Trophoblast cell (in vitro differentiated cells and primary cell): Measurements from ENCODE around the gene SERGEF.

ENCODE experiments used
- DNase-seq, 2 donors: peaks; one replicate each; pipeline ENCODE4 v3.0.0-alpha.2; 2016
- H2AFZ ChIP-seq: 2 replicates; pipeline ENCODE4 v1.6.1; 2013; ENCODE audit warnings: low read length, moderate library complexity, mild to moderate bottlenecking; ENCODE audit not compliant: insufficient read depth, poor library complexity
- H2AK5ac ChIP-seq: 2 replicates; pipeline ENCODE4 v1.6.1; 2013; ENCODE audit warnings: mild to moderate bottlenecking, low read length
- H2BK120ac ChIP-seq: 2 replicates; pipeline ENCODE4 v1.6.1; 2013; ENCODE audit warnings: low read length, mild to moderate bottlenecking, moderate library complexity; ENCODE audit not compliant: insufficient read depth, poor library complexity
- H2BK12ac ChIP-seq: 2 replicates; pipeline ENCODE4 v1.6.1; 2013; ENCODE audit warnings: mild to moderate bottlenecking, low read length, moderate library complexity
- H2BK5ac ChIP-seq: 2 replicates; pipeline ENCODE4 v1.6.1; 2013; ENCODE audit warnings: low read length, low read depth, moderate library complexity, mild to moderate bottlenecking; ENCODE audit not compliant: poor library complexity
- H3K14ac ChIP-seq: 2 replicates; pipeline ENCODE4 v1.6.1; 2013; ENCODE audit warnings: mild to moderate bottlenecking, low read length
- H3K18ac ChIP-seq: 2 replicates; pipeline ENCODE4 v1.6.1; 2013; ENCODE audit warnings: mild to moderate bottlenecking, low read length
- H3K23ac ChIP-seq: 2 replicates; pipeline ENCODE4 v1.6.1; 2013; ENCODE audit warnings: low read length
- H3K27ac ChIP-seq: 2 replicates; pipeline ENCODE4 v1.5.1; 2013; ENCODE audit warnings: low read depth, mild to moderate bottlenecking, inconsistent platforms, low read length, moderate library complexity
- H3K27me3 ChIP-seq: 2 replicates; pipeline ENCODE4 v1.6.1; 2013; ENCODE audit warnings: inconsistent platforms, mild to moderate bottlenecking, low read length, moderate library complexity; ENCODE audit not compliant: insufficient read depth
- H3K36me3 ChIP-seq, 2 experiments: 1 replicate in 1 of 2; 2 replicates in 1 of 2; pipeline ENCODE4 v1.6.1; 2013; ENCODE audit warnings: low read length in 2 of 2, mild to moderate bottlenecking in 2 of 2, moderate library complexity in 1 of 2; ENCODE audit not compliant: insufficient read depth in 2 of 2, control insufficient read depth in 1 of 2
- H3K4ac ChIP-seq: 2 replicates; pipeline ENCODE4 v1.6.1; 2013; ENCODE audit warnings: low read depth, mild to moderate bottlenecking, low read length, moderate library complexity
- H3K4me1 ChIP-seq, 2 experiments: 1 replicate in 1 of 2; 2 replicates in 1 of 2; pipeline ENCODE4 v1.6.1; 2013; ENCODE audit warnings: low read length in 2 of 2, mild to moderate bottlenecking in 2 of 2, moderate library complexity in 1 of 2; ENCODE audit not compliant: insufficient read depth in 2 of 2, control insufficient read depth in 1 of 2
- H3K4me2 ChIP-seq: 2 replicates; pipeline ENCODE4 v1.6.1; 2013; ENCODE audit warnings: inconsistent platforms, mild to moderate bottlenecking, low read length, moderate library complexity
- H3K4me3 ChIP-seq: 2 replicates; pipeline ENCODE4 v1.5.1; 2013; ENCODE audit warnings: mild to moderate bottlenecking, low read depth, low read length, inconsistent platforms
- H3K79me1 ChIP-seq: one replicate; pipeline ENCODE4 v1.6.1; 2013; ENCODE audit warnings: low read length
- H3K79me2 ChIP-seq: 2 replicates; pipeline ENCODE4 v1.6.1; 2013; ENCODE audit warnings: low read length, mild to moderate bottlenecking; ENCODE audit not compliant: control insufficient read depth, insufficient read depth, poor library complexity
- H3K9ac ChIP-seq: 2 replicates; pipeline ENCODE4 v1.6.1; 2013; ENCODE audit warnings: mild to moderate bottlenecking, low read length
- H3K9me3 ChIP-seq: 2 replicates; pipeline ENCODE4 v1.6.1; 2013; ENCODE audit warnings: low read depth, mild to moderate bottlenecking, control low read depth, inconsistent platforms, low read length; ENCODE audit not compliant: insufficient read depth
- H4K12ac ChIP-seq: 2 replicates; pipeline ENCODE4 v1.6.1; 2013; ENCODE audit warnings: low read depth, mild to moderate bottlenecking, low read length, moderate library complexity
- H4K8ac ChIP-seq: 2 replicates; pipeline ENCODE4 v1.6.1; 2013; ENCODE audit warnings: low read depth, mild to moderate bottlenecking, low read length, moderate library complexity
- H4K91ac ChIP-seq: one replicate; pipeline ENCODE4 v1.6.1; 2013; ENCODE audit warnings: low read depth, mild to moderate bottlenecking, low read length, moderate library complexity
- WGBS: extraction: QIAGEN DNeasy Blood & Tissue Kit; methylation state at CpG from one replicate; pipeline ENCODE4 v1.1.7; 2013; ENCODE audit warnings: missing lambda C conversion rate; ENCODE audit not compliant: insufficient read length, insufficient coverage; ENCODE audit errors: extremely low coverage; 5-methylcytosine and 5-hydroxymethylcytosine counted together

SERGEF gene

GRCh38 chr11:17781221-17781620 is 231.6 kb downstream of the SERGEF start:
- Histone ChIP-seq H4K91ac (no peak overlapping the region), H3K79me2 (no peaks in the 10 kb centered on the region), H4K8ac (no peak overlapping the region), H2AFZ (no peak overlapping the region), H3K23ac (no peak overlapping the region), H3K9ac (no peak overlapping the region), H4K12ac (no peak overlapping the region), H3K4me3 (no peak overlapping the region), H3K4me1 (no peaks in the 10 kb centered on the region), H2AK5ac (no peak overlapping the region), H3K4me2 (no peak overlapping the region), H3K36me3 (no peaks in the 10 kb centered on the region), H3K4ac (no peak overlapping the region), H2BK12ac (no peak overlapping the region), H3K79me1 (no peaks in the 10 kb centered on the region), H2BK120ac (no peak overlapping the region), H2BK5ac (no peak overlapping the region), H3K27me3 (no peaks in the 10 kb centered on the region), H3K18ac (no peak overlapping the region), H3K14ac (no peak overlapping the region), H3K27ac (no peak overlapping the region), H3K9me3 (no peaks in the 10 kb centered on the region)
- WGBS: no CpG with 5 or more reads among the region's 12 CpGs
- DNase-seq: peak in 1 of 2 donors; percentile 2

GRCh38 chr11:17780668-17781067 is 232.2 kb downstream of the SERGEF start:
- Histone ChIP-seq H2AFZ (no peak overlapping the region), H4K8ac (no peak overlapping the region), H2AK5ac (no peak overlapping the region), H3K27me3 (no peaks in the 10 kb centered on the region), H3K4me3 (no peak overlapping the region), H4K91ac (no peak overlapping the region), H3K9ac (no peak overlapping the region), H3K14ac (no peak overlapping the region), H3K23ac (no peak overlapping the region), H2BK5ac (no peak overlapping the region), H3K9me3 (no peaks in the 10 kb centered on the region), H3K36me3 (no peaks in the 10 kb centered on the region), H3K18ac (no peak overlapping the region), H3K27ac (no peak overlapping the region), H3K4me1 (no peaks in the 10 kb centered on the region), H3K4ac (no peak overlapping the region), H3K79me1 (no peaks in the 10 kb centered on the region), H2BK120ac (no peak overlapping the region), H3K4me2 (no peak overlapping the region), H4K12ac (no peak overlapping the region), H3K79me2 (no peaks in the 10 kb centered on the region), H2BK12ac (no peak overlapping the region)
- DNase-seq: no peak
- WGBS: no CpG with 5 or more reads among the region's 15 CpGs

- no peak for DNase-seq
- no peak overlapping the region for H3K27ac ChIP-seq
- no peak overlapping the region for H4K8ac ChIP-seq
- H3K4me2 ChIP-seq: no peak overlapping the region
- no peak overlapping the region for H3K14ac ChIP-seq
- H2BK12ac ChIP-seq: no peak overlapping the region
- no peaks in the 10 kb centered on the region for H3K9me3 ChIP-seq
- WGBS: no CpG with 5 or more reads among the region's 14 CpGs
- H3K4ac ChIP-seq: no peak overlapping the region
- H3K79me1 ChIP-seq: no peaks in the 10 kb centered on the region
- H3K18ac ChIP-seq: no peak overlapping the region
- no peak overlapping the region for H3K23ac ChIP-seq
- no peaks in the 10 kb centered on the region for H3K79me2 ChIP-seq
- no peak overlapping the region for H4K12ac ChIP-seq
- no peak overlapping the region for H3K9ac ChIP-seq
- no peaks in the 10 kb centered on the region for H3K4me1 ChIP-seq
- no peaks in the 10 kb centered on the region for H3K36me3 ChIP-seq
- H2AFZ ChIP-seq: no peak overlapping the region
- no peak overlapping the region for H2BK5ac ChIP-seq
- no peaks in the 10 kb centered on the region for H3K27me3 ChIP-seq
- no peak overlapping the region for H4K91ac ChIP-seq
- H3K4me3 ChIP-seq: no peak overlapping the region
- no peak overlapping the region for H2AK5ac ChIP-seq
- no peak overlapping the region for H2BK120ac ChIP-seq
These were observed 232.8 kb downstream of the SERGEF start for GRCh38 chr11:17779861-17780594.

GRCh38 chr11:17778956-17779860 is 233.6 kb downstream of the SERGEF start:
- H3K18ac ChIP-seq: no peak overlapping the region
- H3K23ac ChIP-seq: no peak overlapping the region
- H3K27ac ChIP-seq: no peak overlapping the region
- no peak overlapping the region for H3K14ac ChIP-seq
- H4K12ac ChIP-seq: no peak overlapping the region
- H3K79me2 ChIP-seq: no peaks in the 10 kb centered on the region
- no peaks in the 10 kb centered on the region for H3K9me3 ChIP-seq
- H3K4ac ChIP-seq: no peak overlapping the region
- no peak overlapping the region for H2AK5ac ChIP-seq
- no peak overlapping the region for H3K4me3 ChIP-seq
- no peaks in the 10 kb centered on the region for H3K4me1 ChIP-seq
- H3K27me3 ChIP-seq: no peaks in the 10 kb centered on the region
- H4K8ac ChIP-seq: no peak overlapping the region
- no peak overlapping the region for H2AFZ ChIP-seq
- no peak overlapping the region for H3K9ac ChIP-seq
- no peak overlapping the region for H2BK120ac ChIP-seq
- H3K36me3 ChIP-seq: no peaks in the 10 kb centered on the region
- H2BK12ac ChIP-seq: no peak overlapping the region
- H3K4me2 ChIP-seq: no peak overlapping the region
- H3K79me1 ChIP-seq: no peaks in the 10 kb centered on the region
- no peak overlapping the region for H4K91ac ChIP-seq
- DNase-seq: no peak
- whole genome bisulfite sequencing: no CpG with 5 or more reads among the region's 40 CpGs
- no peak overlapping the region for H2BK5ac ChIP-seq
